SK-N-SH (cell line): ENCODE measurements around the gene DDAH2.

Source experiments
- ELF1 ChIP-seq: IDR thresholded peaks from 2 replicates; pipeline ENCODE4 v1.4.0; 2012
- EZH2phosphoT487 ChIP-seq: fragments of 200-600 bp; sonication (generic); IDR thresholded peaks from 2 replicates; pipeline ENCODE4 v1.6.1; 2017; ENCODE audit warnings: low read depth, mixed run types, mild to moderate bottlenecking, antibody characterized with exemption, moderate library complexity, borderline replicate concordance
- FOSL2 ChIP-seq: IDR thresholded peaks from 2 replicates; pipeline ENCODE4 v1.4.0; 2012; ENCODE audit warnings: low read depth, mild to moderate bottlenecking, moderate library complexity, borderline replicate concordance
- IRF3 ChIP-seq: fragments of 150-350 bp; IDR thresholded peaks from 2 replicates; pipeline ENCODE4 v1.6.1; 2016; ENCODE audit warnings: mild to moderate bottlenecking, low read depth, low read length
- JUND ChIP-seq: IDR thresholded peaks from 2 replicates; pipeline ENCODE4 v1.4.0; 2012
- MAX ChIP-seq: IDR thresholded peaks from 2 replicates; pipeline ENCODE4 v1.4.0; 2012; ENCODE audit warnings: low read depth
- POLR2AphosphoS5 ChIP-seq: IDR thresholded peaks from 2 replicates; pipeline ENCODE4 v1.6.1; 2012; ENCODE audit warnings: low read depth, low read length
- RFX5 ChIP-seq: IDR thresholded peaks from 2 replicates; pipeline ENCODE4 v1.6.1; 2012; ENCODE audit warnings: mild to moderate bottlenecking, improper control_type of control experiment, low read length
- SMC3 ChIP-seq: IDR thresholded peaks from 2 replicates; pipeline ENCODE4 v1.6.1; 2012; ENCODE audit warnings: low read depth, low read length, improper control_type of control experiment
- TAF1 ChIP-seq: IDR thresholded peaks from 2 replicates; pipeline ENCODE4 v1.6.1; 2012; ENCODE audit warnings: low read depth, mild to moderate bottlenecking, low read length, moderate library complexity, borderline replicate concordance
- TEAD4 ChIP-seq: IDR thresholded peaks from 2 replicates; pipeline ENCODE4 v1.4.0; 2012; ENCODE audit warnings: mild to moderate bottlenecking, borderline replicate concordance; ENCODE audit not compliant: insufficient read depth
- TF ChIP-seq, protein P1 (sequence below): fragments of 200-600 bp; sonication (generic); IDR thresholded peaks from 2 replicates; pipeline ENCODE4 v1.6.1; 2017; ENCODE audit warnings: antibody characterized with exemption, mild to moderate bottlenecking, moderate library complexity
- TF ChIP-seq, protein P2 (sequence below): IDR thresholded peaks from 2 replicates; pipeline ENCODE4; 2012

GRCh38 chr6:31763619-31763940, 34.5 kb upstream of the DDAH2 start:
- TF ChIP-seq JUND: no peak
- TF ChIP-seq, protein P1, sequence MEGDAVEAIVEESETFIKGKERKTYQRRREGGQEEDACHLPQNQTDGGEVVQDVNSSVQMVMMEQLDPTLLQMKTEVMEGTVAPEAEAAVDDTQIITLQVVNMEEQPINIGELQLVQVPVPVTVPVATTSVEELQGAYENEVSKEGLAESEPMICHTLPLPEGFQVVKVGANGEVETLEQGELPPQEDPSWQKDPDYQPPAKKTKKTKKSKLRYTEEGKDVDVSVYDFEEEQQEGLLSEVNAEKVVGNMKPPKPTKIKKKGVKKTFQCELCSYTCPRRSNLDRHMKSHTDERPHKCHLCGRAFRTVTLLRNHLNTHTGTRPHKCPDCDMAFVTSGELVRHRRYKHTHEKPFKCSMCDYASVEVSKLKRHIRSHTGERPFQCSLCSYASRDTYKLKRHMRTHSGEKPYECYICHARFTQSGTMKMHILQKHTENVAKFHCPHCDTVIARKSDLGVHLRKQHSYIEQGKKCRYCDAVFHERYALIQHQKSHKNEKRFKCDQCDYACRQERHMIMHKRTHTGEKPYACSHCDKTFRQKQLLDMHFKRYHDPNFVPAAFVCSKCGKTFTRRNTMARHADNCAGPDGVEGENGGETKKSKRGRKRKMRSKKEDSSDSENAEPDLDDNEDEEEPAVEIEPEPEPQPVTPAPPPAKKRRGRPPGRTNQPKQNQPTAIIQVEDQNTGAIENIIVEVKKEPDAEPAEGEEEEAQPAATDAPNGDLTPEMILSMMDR: no peak
- TF ChIP-seq TAF1: no peak
- no peak for TF ChIP-seq ELF1
- no peak for TF ChIP-seq TEAD4
- no peak for TF ChIP-seq IRF3
- no peak for TF ChIP-seq RFX5
- no peak for TF ChIP-seq MAX
- no peak for TF ChIP-seq POLR2AphosphoS5
- TF ChIP-seq, protein P2, sequence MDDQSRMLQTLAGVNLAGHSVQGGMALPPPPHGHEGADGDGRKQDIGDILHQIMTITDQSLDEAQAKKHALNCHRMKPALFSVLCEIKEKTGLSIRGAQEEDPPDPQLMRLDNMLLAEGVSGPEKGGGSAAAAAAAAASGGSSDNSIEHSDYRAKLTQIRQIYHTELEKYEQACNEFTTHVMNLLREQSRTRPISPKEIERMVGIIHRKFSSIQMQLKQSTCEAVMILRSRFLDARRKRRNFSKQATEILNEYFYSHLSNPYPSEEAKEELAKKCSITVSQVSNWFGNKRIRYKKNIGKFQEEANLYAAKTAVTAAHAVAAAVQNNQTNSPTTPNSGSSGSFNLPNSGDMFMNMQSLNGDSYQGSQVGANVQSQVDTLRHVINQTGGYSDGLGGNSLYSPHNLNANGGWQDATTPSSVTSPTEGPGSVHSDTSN: no peak
- TF ChIP-seq FOSL2: no peak
- no peak for TF ChIP-seq SMC3
- TF ChIP-seq EZH2phosphoT487: no peak
